Neural cell (in vitro differentiated cells): Measurements from ENCODE around the gene H19.

Experiments used
- EP300 ChIP-seq: fragments of 450-650 bp; conservative IDR thresholded peaks from 2 replicates; pipeline ENCODE4 v1.6.1; 2014; ENCODE audit warnings: antibody characterized with exemption, mild to moderate bottlenecking, moderate library complexity; ENCODE audit not compliant: poor library complexity, severe bottlenecking
- TAF1 ChIP-seq: IDR thresholded peaks from 2 replicates; pipeline ENCODE4 v1.6.1; 2012; ENCODE audit warnings: low read depth
- TF ChIP-seq, protein P1 (sequence below): fragments of 450-650 bp; IDR thresholded peaks from 2 replicates; pipeline ENCODE4 v1.5.1; 2014; ENCODE audit warnings: antibody characterized with exemption, mild to moderate bottlenecking, moderate library complexity; ENCODE audit not compliant: poor library complexity, severe bottlenecking

DNA sequence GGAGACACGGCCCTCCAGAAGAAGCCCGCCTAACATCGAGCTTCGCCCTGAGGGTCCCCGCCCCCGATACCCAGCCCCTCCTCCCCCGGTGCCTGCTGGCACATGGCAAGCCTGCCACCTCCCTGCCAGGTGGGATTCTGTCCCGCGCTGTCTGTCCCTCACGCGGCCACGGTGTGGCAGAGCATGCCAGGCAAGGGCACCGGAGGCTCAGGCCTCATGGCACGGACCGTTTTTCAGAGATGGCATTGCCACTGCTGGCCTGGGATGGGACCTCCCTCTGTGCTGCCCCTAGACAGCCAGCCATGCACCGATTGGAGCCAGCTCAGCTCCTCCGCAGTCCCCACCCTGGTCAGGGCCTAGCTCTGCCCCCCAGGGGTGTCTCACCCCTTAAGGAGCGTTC is 31.1 kb downstream of the H19 start:
- TF ChIP-seq EP300 (no peak), TAF1 (no peak)
- TF ChIP-seq, protein P1, sequence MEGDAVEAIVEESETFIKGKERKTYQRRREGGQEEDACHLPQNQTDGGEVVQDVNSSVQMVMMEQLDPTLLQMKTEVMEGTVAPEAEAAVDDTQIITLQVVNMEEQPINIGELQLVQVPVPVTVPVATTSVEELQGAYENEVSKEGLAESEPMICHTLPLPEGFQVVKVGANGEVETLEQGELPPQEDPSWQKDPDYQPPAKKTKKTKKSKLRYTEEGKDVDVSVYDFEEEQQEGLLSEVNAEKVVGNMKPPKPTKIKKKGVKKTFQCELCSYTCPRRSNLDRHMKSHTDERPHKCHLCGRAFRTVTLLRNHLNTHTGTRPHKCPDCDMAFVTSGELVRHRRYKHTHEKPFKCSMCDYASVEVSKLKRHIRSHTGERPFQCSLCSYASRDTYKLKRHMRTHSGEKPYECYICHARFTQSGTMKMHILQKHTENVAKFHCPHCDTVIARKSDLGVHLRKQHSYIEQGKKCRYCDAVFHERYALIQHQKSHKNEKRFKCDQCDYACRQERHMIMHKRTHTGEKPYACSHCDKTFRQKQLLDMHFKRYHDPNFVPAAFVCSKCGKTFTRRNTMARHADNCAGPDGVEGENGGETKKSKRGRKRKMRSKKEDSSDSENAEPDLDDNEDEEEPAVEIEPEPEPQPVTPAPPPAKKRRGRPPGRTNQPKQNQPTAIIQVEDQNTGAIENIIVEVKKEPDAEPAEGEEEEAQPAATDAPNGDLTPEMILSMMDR, result no peak
